ENCODE results near the gene PANK2.
A peak's percentile ranks its signal among the peaks of the same experiment; 100 is the strongest.

PANK2 gene

GRCh38 chr20:3890999-3891929 lies 2.1 kb downstream of the PANK2 start:
- Histone ChIP-seq H3K9ac (ENCODE audit: low read depth, low read length) (peak overlapping the region; percentile 87), H3K27ac (ENCODE audit: low read length) (peak overlapping the region; percentile 80), H3K27me3 (ENCODE audit: insufficient read depth, low read length, poor library complexity) (no peaks in the 10 kb centered on the region), H2AFZ (ENCODE audit: low read depth, low read length) (no peak overlapping the region), H3K9me3 (ENCODE audit: insufficient read depth, low read length, severe bottlenecking) (no peaks in the 10 kb centered on the region), H3K36me3 (ENCODE audit: insufficient read depth, low read length) (peaks cover 53% of the 10 kb centered on the region), H3K4me2 (ENCODE audit: insufficient read depth, low read length) (peak overlapping the region; percentile 74), H3K4me1 (ENCODE audit: insufficient read depth, low read length) (peaks cover 60% of the 10 kb centered on the region), H4K20me1 (ENCODE audit: insufficient read depth, low read length) (peaks cover 64% of the 10 kb centered on the region), H3K79me2 (ENCODE audit: insufficient read depth, low read length) (peaks cover 93% of the 10 kb centered on the region), H3K4me3 (ENCODE audit: low read depth in 1 of 2, low read length in 2 of 2) (peak overlapping the region; percentile 83 to 92; a peak in 3 of 4 replicates)
- TF ChIP-seq EZH2 (IDR thresholded peaks at IDR 0.05; ENCODE audit: borderline replicate concordance, low read depth, low read length, severe bottlenecking) (no peak), CTCF (IDR thresholded peaks at IDR 0.05; ENCODE audit: borderline replicate concordance, extremely low read depth, low read length, poor library complexity, severe bottlenecking) (no peak)
- DNase-seq = no peak
- ATAC-seq (ENCODE audit: insufficient read depth, low read depth) = no peak

GRCh38 chr20:3894796-3895195 lies 5.6 kb downstream of the PANK2 start:
- H3K36me3 ChIP-seq (ENCODE audit: insufficient read depth, low read length) = peaks cover 57% of the 10 kb centered on the region
- peaks cover 95% of the 10 kb centered on the region for H4K20me1 ChIP-seq (ENCODE audit: insufficient read depth, low read length)
- H3K9ac ChIP-seq (ENCODE audit: low read depth, low read length) = no peak overlapping the region
- no peak for TF ChIP-seq EZH2 (IDR thresholded peaks at IDR 0.05; ENCODE audit: borderline replicate concordance, low read depth, low read length, severe bottlenecking)
- TF ChIP-seq CTCF (IDR thresholded peaks at IDR 0.05; ENCODE audit: borderline replicate concordance, extremely low read depth, low read length, poor library complexity, severe bottlenecking) = no peak
- H3K9me3 ChIP-seq (ENCODE audit: insufficient read depth, low read length, severe bottlenecking) = no peaks in the 10 kb centered on the region
- no peak overlapping the region for H3K27ac ChIP-seq (ENCODE audit: low read length)
- peak overlapping the region; percentile 35; the same call in 1 of the 2 replicates for H3K4me2 ChIP-seq (ENCODE audit: insufficient read depth, low read length)
- peaks cover 59% of the 10 kb centered on the region for H3K4me1 ChIP-seq (ENCODE audit: insufficient read depth, low read length)
- no peak overlapping the region for H3K4me3 ChIP-seq (ENCODE audit: low read depth in 1 of 2, low read length in 2 of 2)
- ATAC-seq (ENCODE audit: insufficient read depth, low read depth) (no peak), DNase-seq (no peak)
- H2AFZ ChIP-seq (ENCODE audit: low read depth, low read length) = no peak overlapping the region
- no peaks in the 10 kb centered on the region for H3K27me3 ChIP-seq (ENCODE audit: insufficient read depth, low read length, poor library complexity)
- H3K79me2 ChIP-seq (ENCODE audit: insufficient read depth, low read length) = peaks cover 100% of the 10 kb centered on the region

GRCh38 chr20:3896302-3896701 lies 7.1 kb downstream of the PANK2 start:
- no peaks in the 10 kb centered on the region for H3K9me3 ChIP-seq (ENCODE audit: insufficient read depth, low read length, severe bottlenecking)
- DNase-seq (no peak), ATAC-seq (ENCODE audit: insufficient read depth, low read depth) (no peak)
- H3K4me3 ChIP-seq (ENCODE audit: low read depth in 1 of 2, low read length in 2 of 2) = no peak overlapping the region
- H3K4me1 ChIP-seq (ENCODE audit: insufficient read depth, low read length) = peaks cover 46% of the 10 kb centered on the region
- no peak overlapping the region for H2AFZ ChIP-seq (ENCODE audit: low read depth, low read length)
- TF ChIP-seq CTCF (IDR thresholded peaks at IDR 0.05; ENCODE audit: borderline replicate concordance, extremely low read depth, low read length, poor library complexity, severe bottlenecking) = no peak
- TF ChIP-seq EZH2 (IDR thresholded peaks at IDR 0.05; ENCODE audit: borderline replicate concordance, low read depth, low read length, severe bottlenecking) = no peak
- peaks cover 92% of the 10 kb centered on the region for H4K20me1 ChIP-seq (ENCODE audit: insufficient read depth, low read length)
- H3K4me2 ChIP-seq (ENCODE audit: insufficient read depth, low read length) = peak overlapping the region; percentile 25; the same call in 1 of the 2 replicates
- H3K27ac ChIP-seq (ENCODE audit: low read length) = no peak overlapping the region
- no peaks in the 10 kb centered on the region for H3K27me3 ChIP-seq (ENCODE audit: insufficient read depth, low read length, poor library complexity)
- H3K36me3 ChIP-seq (ENCODE audit: insufficient read depth, low read length) = peaks cover 48% of the 10 kb centered on the region
- H3K79me2 ChIP-seq (ENCODE audit: insufficient read depth, low read length) = peaks cover 100% of the 10 kb centered on the region
- H3K9ac ChIP-seq (ENCODE audit: low read depth, low read length) = no peak overlapping the region
